Choroid plexus epithelial cell (primary cell): ENCODE data around the gene ENTHD1.

Source experiments
- DNase-seq: peaks from one replicate; pipeline ENCODE4 v3.0.0-alpha.2; 2010; ENCODE audit warnings: low read depth
- H3K4me3 ChIP-seq: 2 replicates; pipeline ENCODE4 v1.5.1; 2011; ENCODE audit warnings: low read depth, mild to moderate bottlenecking, control low read depth, low read length, moderate library complexity
- CTCF ChIP-seq: conservative IDR thresholded peaks from 2 replicates; pipeline ENCODE4 v1.5.1; 2011; ENCODE audit warnings: low read depth, mild to moderate bottlenecking, control low read depth, inconsistent platforms, low read length, moderate library complexity

Gene ENTHD1

GRCh38 chr22:39825661-39826102 lies 67.9 kb downstream of the ENTHD1 start:
- DNase-seq: no peak
- no peak overlapping the region for H3K4me3 ChIP-seq
- no peak for TF ChIP-seq CTCF

- H3K4me3 ChIP-seq: no peak overlapping the region
- TF ChIP-seq CTCF: no peak
Observed at GRCh38 chr22:39821008-39821407, 72.6 kb downstream of the ENTHD1 start.

GRCh38 chr22:39820256-39820655 lies 73.3 kb downstream of the ENTHD1 start:
- no peak for TF ChIP-seq CTCF
- DNase-seq: peak; percentile 66
- no peak overlapping the region for H3K4me3 ChIP-seq

More at GRCh38 chr22:39821008-39821407, 72.6 kb downstream of the ENTHD1 start:
- no peak for DNase-seq

GRCh38 chr22:39819429-39819828 lies 74.1 kb downstream of the ENTHD1 start:
- no peak for DNase-seq
- H3K4me3 ChIP-seq: no peak overlapping the region
- no peak for TF ChIP-seq CTCF

GRCh38 chr22:39818094-39818493 lies 75.5 kb downstream of the ENTHD1 start:
- no peak overlapping the region for H3K4me3 ChIP-seq
- TF ChIP-seq CTCF: no peak
- DNase-seq: peak; percentile 18

- no peak for DNase-seq
- no peak overlapping the region for H3K4me3 ChIP-seq
- no peak for TF ChIP-seq CTCF
Observed at GRCh38 chr22:39815932-39816331, 77.6 kb downstream of the ENTHD1 start.

GRCh38 chr22:39814899-39815298 lies 78.7 kb downstream of the ENTHD1 start:
- TF ChIP-seq CTCF: no peak
- H3K4me3 ChIP-seq: no peak overlapping the region
- DNase-seq: peak; percentile 39
